Measurements from ENCODE around the gene FAM20C.

- TF ChIP-seq, protein P1, sequence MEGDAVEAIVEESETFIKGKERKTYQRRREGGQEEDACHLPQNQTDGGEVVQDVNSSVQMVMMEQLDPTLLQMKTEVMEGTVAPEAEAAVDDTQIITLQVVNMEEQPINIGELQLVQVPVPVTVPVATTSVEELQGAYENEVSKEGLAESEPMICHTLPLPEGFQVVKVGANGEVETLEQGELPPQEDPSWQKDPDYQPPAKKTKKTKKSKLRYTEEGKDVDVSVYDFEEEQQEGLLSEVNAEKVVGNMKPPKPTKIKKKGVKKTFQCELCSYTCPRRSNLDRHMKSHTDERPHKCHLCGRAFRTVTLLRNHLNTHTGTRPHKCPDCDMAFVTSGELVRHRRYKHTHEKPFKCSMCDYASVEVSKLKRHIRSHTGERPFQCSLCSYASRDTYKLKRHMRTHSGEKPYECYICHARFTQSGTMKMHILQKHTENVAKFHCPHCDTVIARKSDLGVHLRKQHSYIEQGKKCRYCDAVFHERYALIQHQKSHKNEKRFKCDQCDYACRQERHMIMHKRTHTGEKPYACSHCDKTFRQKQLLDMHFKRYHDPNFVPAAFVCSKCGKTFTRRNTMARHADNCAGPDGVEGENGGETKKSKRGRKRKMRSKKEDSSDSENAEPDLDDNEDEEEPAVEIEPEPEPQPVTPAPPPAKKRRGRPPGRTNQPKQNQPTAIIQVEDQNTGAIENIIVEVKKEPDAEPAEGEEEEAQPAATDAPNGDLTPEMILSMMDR (conservative IDR thresholded peaks at IDR 0.05; ENCODE audit: low read depth, low read length): no peak
- TF ChIP-seq EZH2 (IDR thresholded peaks at IDR 0.05; ENCODE audit: borderline replicate concordance, low read depth, low read length, poor library complexity, severe bottlenecking): no peak
Observed at GRCh38 chr7:247636-248035, 55.3 kb downstream of the FAM20C start.

Measured in A673 (cell line).